Endothelial cell of umbilical vein (primary cell): ENCODE measurements around the gene ATP6V1B1. TPM values are rescaled to one million over a fixed set of nuclear protein-coding genes. Genes with fewer than 3 reads are reported as not detected.

ENCODE experiments used
- BruUV-seq: library from RNA; stranded (reverse); fragments of 400-500 nt; replicated peaks from 2 replicates; lab custom pipeline; 2021; lab: Mats Ljungman, UMichigan
- CTCF ChIA-PET: fragments of 300-600, 350-600 bp; sonication (Branson Sonifier 250); formaldehyde crosslinking; loops from one replicate; lab custom pipeline; 2021; ENCODE audit warnings: antibody characterized with exemption, inconsistent platforms; lab: Charles Lee
- POLR2A ChIA-PET: fragments of 300-600, 350-600 bp; sonication (Branson Sonifier 250); formaldehyde crosslinking; loops from one replicate; lab custom pipeline; 2021; ENCODE audit warnings: antibody characterized with exemption, inconsistent platforms; lab: Charles Lee
- DNase-seq: peaks from one replicate; pipeline ENCODE4 v3.0.0-alpha.2; 2011; ENCODE audit warnings: low read depth, low spot score
- FAIRE-seq: peaks from 2 replicates; lab custom pipeline; 2011; peaks lifted over from hg19 to GRCh38; lab: Jason Lieb, UNC
- H2AFZ ChIP-seq: 2 replicates; pipeline ENCODE4 v1.6.0; 2012; ENCODE audit warnings: low read depth, low read length, control low read depth, inconsistent platforms
- H3K27ac ChIP-seq: 2 replicates; pipeline ENCODE4 v1.5.1; 2011; ENCODE audit warnings: low read depth, mild to moderate bottlenecking, control low read depth, low read length, moderate library complexity; ENCODE audit not compliant: insufficient read depth
- H3K27me3 ChIP-seq, 2 experiments: 2 replicates each; pipeline versions ENCODE4 v1.6.0 to v1.6.1; 2011; ENCODE audit warnings: low read length in 2 of 2, mixed read lengths in 1 of 2; ENCODE audit not compliant: control insufficient read depth in 2 of 2, insufficient read depth in 2 of 2
- H3K36me3 ChIP-seq, 2 experiments: 2 replicates in 1 of 2; 3 replicates in 1 of 2; pipeline ENCODE4 v1.5.1; 2011; ENCODE audit warnings: low read length in 2 of 2, mild to moderate bottlenecking in 1 of 2, moderate library complexity in 1 of 2; ENCODE audit not compliant: control insufficient read depth in 2 of 2, insufficient read depth in 2 of 2; ENCODE audit errors: extremely low read depth in 1 of 2
- H3K4me1 ChIP-seq: 3 replicates; pipeline ENCODE4 v1.5.1; 2011; ENCODE audit warnings: mild to moderate bottlenecking, low read length; ENCODE audit not compliant: control insufficient read depth, insufficient read depth; ENCODE audit errors: extremely low read depth
- H3K4me2 ChIP-seq: 2 replicates; pipeline ENCODE4 v1.6.1; 2011; ENCODE audit warnings: low read length, control low read depth, mixed read lengths; ENCODE audit not compliant: insufficient read depth
- H3K4me3 ChIP-seq, 3 experiments: fragments of 200-600 bp in 1 of 3; sonication (generic), shearing (Covaris generic) in 1 of 3; replicated peaks in 1 of 3; 2 replicates each; pipeline ENCODE4 v1.5.1; 2011 to 2016; ENCODE audit warnings: control low read depth in 3 of 3, low read length in 3 of 3, mild to moderate bottlenecking in 2 of 3, inconsistent platforms in 1 of 3, low read depth in 1 of 3, moderate library complexity in 1 of 3; ENCODE audit not compliant: insufficient read depth in 1 of 3
- H3K79me2 ChIP-seq: 2 replicates; pipeline ENCODE4 v1.6.0; 2012; ENCODE audit warnings: low read length, inconsistent platforms; ENCODE audit not compliant: control insufficient read depth, insufficient read depth
- H3K9ac ChIP-seq: replicated peaks from 2 replicates; pipeline ENCODE3; 2011; ENCODE audit warnings: low read length, control low read depth; ENCODE audit not compliant: insufficient read depth; ENCODE audit errors: extremely low read depth
- H3K9me1 ChIP-seq: replicated peaks from 3 replicates; pipeline ENCODE4 v1.6.0; 2011; ENCODE audit warnings: mild to moderate bottlenecking, low read length; ENCODE audit not compliant: control insufficient read depth, insufficient read depth; ENCODE audit errors: extremely low read depth
- H3K9me3 ChIP-seq: replicated peaks from 2 replicates; pipeline ENCODE4 v1.5.1; 2012; ENCODE audit warnings: low read length, inconsistent platforms; ENCODE audit not compliant: control insufficient read depth, insufficient read depth
- H4K20me1 ChIP-seq: replicated peaks from 2 replicates; pipeline ENCODE3; 2011; ENCODE audit warnings: mild to moderate bottlenecking, low read length; ENCODE audit not compliant: control insufficient read depth, insufficient read depth; ENCODE audit errors: extremely low read depth
- CTCF ChIP-seq, 2 donors: IDR thresholded peaks; 1 replicate in 1 of 2; 2 replicates in 1 of 2; pipeline ENCODE4 v1.5.1; 2011; ENCODE audit warnings: low read length in 2 of 2, mild to moderate bottlenecking in 2 of 2, moderate library complexity in 2 of 2, control low read depth in 1 of 2, inconsistent platforms in 1 of 2, low read depth in 1 of 2; ENCODE audit not compliant: insufficient read depth in 1 of 2; ENCODE audit errors: extremely low read depth in 1 of 2
- EZH2 ChIP-seq: IDR thresholded peaks from 2 replicates; pipeline ENCODE4 v1.6.1; 2012; ENCODE audit warnings: borderline replicate concordance, low read depth, mild to moderate bottlenecking, moderate library complexity, low read length, inconsistent platforms; ENCODE audit not compliant: severe bottlenecking
- FOS ChIP-seq: IDR thresholded peaks from 2 replicates; pipeline ENCODE4 v1.6.1; 2011; ENCODE audit warnings: mild to moderate bottlenecking, low read length, moderate library complexity, borderline replicate concordance; ENCODE audit not compliant: insufficient read depth
- GATA2 ChIP-seq: IDR thresholded peaks from 2 replicates; pipeline ENCODE4 v1.7.0; 2011; ENCODE audit warnings: low read depth, mild to moderate bottlenecking, moderate library complexity, mixed read lengths, low read length; ENCODE audit not compliant: insufficient read length, insufficient read depth
- JUN ChIP-seq: IDR thresholded peaks from 2 replicates; pipeline ENCODE4 v1.6.1; 2011; ENCODE audit warnings: borderline replicate concordance, low read depth; ENCODE audit not compliant: insufficient read length, insufficient read depth
- MYC ChIP-seq: IDR thresholded peaks from one replicate; pipeline ENCODE4 v1.6.1; 2011; ENCODE audit warnings: mild to moderate bottlenecking, low read depth, low read length
- POLR2A ChIP-seq: IDR thresholded peaks from 2 replicates; pipeline ENCODE4 v1.6.1; 2012; ENCODE audit warnings: low read depth, mild to moderate bottlenecking, control low read depth, low read length
- POLR2AphosphoS5 ChIP-seq: IDR thresholded peaks from 2 replicates; pipeline ENCODE4 v1.6.1; 2012; ENCODE audit warnings: low read depth, mild to moderate bottlenecking, control low read depth, low read length, moderate library complexity; ENCODE audit not compliant: insufficient read depth
- dilution Hi-C: fragments of 300-500 bp; cut with MboI; formaldehyde crosslinking; loops from one replicate; pipeline ENCODE4 v1.15.0; 2019; ENCODE audit warnings: low sequenced_read_pairs; ENCODE audit not compliant: extremely low pct_ligation_motif_present
- intact Hi-C: fragments of 100-400 bp; cut with micrococcal nuclease; formaldehyde crosslinking; loops from one replicate; pipeline ENCODE4 v1.10.0; 2022
- polyA plus RNA-seq, 4 experiments: library from polyadenylated mRNA; depleted of rRNA in 3 of 4; stranded (reverse) in 3 of 4; unstranded in 1 of 4; fragments of >200 nt; gene quantifications; 2 replicates each; pipeline versions ENCODE4 v1.2.1 to v1.2.3, GENCODE V29; 2011 to 2012; ENCODE audit warnings: missing spikeins in 1 of 4
- total RNA-seq: library from RNA; stranded (reverse); gene quantifications from 2 replicates; pipeline ENCODE4 v1.2.3, GENCODE V29; 2021
- TF ChIP-seq, protein P1 (sequence below): IDR thresholded peaks from 2 replicates; pipeline ENCODE4 v1.6.1; 2011; ENCODE audit not compliant: insufficient read depth, insufficient read length

Gene ATP6V1B1
- total and polyA plus RNA-seq, 2 donors (not counting 3 experiments of a cell fraction or from before 2014, with no cell fraction given), result 0.77 TPM; not detected in 1

GRCh38 chr2:70974592-70974991 lies 38.9 kb downstream of the ATP6V1B1 start:
- ChIA-PET CTCF (interaction anchor here (1.3 to 3.3 kb wide), 4 partner anchors 10 to 27 kb away, joined by 3 to 26 read pairs (median 16); no protein-coding TSS in a partner anchor), POLR2A (no interaction called here)
- no peak overlapping the region for H3K4me3 ChIP-seq
- peaks cover 13% of the 10 kb centered on the region for H3K4me1 ChIP-seq
- H3K4me2 ChIP-seq, result no peak overlapping the region
- H3K9ac ChIP-seq, result no peak overlapping the region
- H3K36me3 ChIP-seq, result no peaks in the 10 kb centered on the region
- H3K27me3 ChIP-seq, result peaks cover 12 to 30% of the 10 kb centered on the region in 2 experiments
- FAIRE-seq (no peak), DNase-seq (no peak)
- H3K27ac ChIP-seq, result no peak overlapping the region
- intact Hi-C loops, result no loop called here
- H3K79me2 ChIP-seq, result no peaks in the 10 kb centered on the region
- H3K9me1 ChIP-seq, result no peaks in the 10 kb centered on the region
- dilution Hi-C loops, result no loop called here
- no peak for TF ChIP-seq FOS
- H3K9me3 ChIP-seq, result no peaks in the 10 kb centered on the region
- H4K20me1 ChIP-seq, result no peaks in the 10 kb centered on the region
- H2AFZ ChIP-seq, result no peak overlapping the region
- BruUV-seq, result no TSS peak

DNA sequence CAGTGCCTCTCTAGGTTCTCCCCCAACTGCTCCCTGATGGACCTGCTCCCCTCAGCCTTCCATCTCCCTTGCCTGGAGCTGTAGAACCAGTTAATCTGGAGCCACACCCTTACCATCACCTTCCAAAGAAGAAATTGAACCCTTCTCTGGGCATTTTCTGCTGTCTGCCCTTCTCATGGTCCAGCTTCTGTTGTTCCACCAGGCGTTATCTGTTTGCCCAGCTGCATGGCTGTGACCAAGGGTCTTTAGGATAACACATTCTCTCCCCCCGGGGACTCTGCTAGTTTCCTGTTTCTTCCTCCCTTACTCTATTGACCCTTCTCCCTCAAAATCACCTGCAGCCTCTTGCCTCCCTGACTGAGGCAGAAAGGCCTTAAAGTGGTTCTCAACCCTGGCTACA lies 39.5 kb downstream of the ATP6V1B1 start:
- dilution Hi-C loops (no loop called here), intact Hi-C loops (no loop called here)
- Histone ChIP-seq H4K20me1 (no peaks in the 10 kb centered on the region), H2AFZ (no peak overlapping the region), H3K27me3 (peaks cover 9 to 23% of the 10 kb centered on the region in 2 experiments), H3K9ac (no peak overlapping the region), H3K36me3 (no peaks in the 10 kb centered on the region), H3K4me1 (peaks cover 13% of the 10 kb centered on the region), H3K9me1 (no peaks in the 10 kb centered on the region), H3K79me2 (no peaks in the 10 kb centered on the region), H3K27ac (no peak overlapping the region), H3K4me2 (no peak overlapping the region), H3K4me3 (no peak overlapping the region), H3K9me3 (no peaks in the 10 kb centered on the region)
- no TSS peak for BruUV-seq
- DNase-seq, result no peak
- FAIRE-seq, result no peak
- ChIA-PET CTCF (interaction anchor here (1.3 to 3.3 kb wide), 4 partner anchors 9 to 27 kb away, joined by 3 to 26 read pairs (median 16); no protein-coding TSS in a partner anchor), POLR2A (no interaction called here)
- TF ChIP-seq, protein P1, sequence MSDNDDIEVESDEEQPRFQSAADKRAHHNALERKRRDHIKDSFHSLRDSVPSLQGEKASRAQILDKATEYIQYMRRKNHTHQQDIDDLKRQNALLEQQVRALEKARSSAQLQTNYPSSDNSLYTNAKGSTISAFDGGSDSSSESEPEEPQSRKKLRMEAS, result no peak
- no peak for TF ChIP-seq MYC
- no peak for TF ChIP-seq GATA2
- no peak for TF ChIP-seq POLR2AphosphoS5
- TF ChIP-seq POLR2A, result no peak
- no peak for TF ChIP-seq FOS
- TF ChIP-seq JUN, result no peak
- no peak for TF ChIP-seq CTCF (IDR thresholded peaks at IDR 0.05; ENCODE audit: extremely low read depth in 1 of 2, insufficient read depth in 1 of 2, low read depth in 1 of 2, low read length in 2 of 2)
- TF ChIP-seq EZH2, result no peak
